ENCODE results near the gene IZUMO4.
"Not testable (repeated sequence)": the region's sequence is repeated elsewhere in the genome, so short reads cannot be mapped to it uniquely, and the experiment has no call there.

IZUMO4 gene

DNA sequence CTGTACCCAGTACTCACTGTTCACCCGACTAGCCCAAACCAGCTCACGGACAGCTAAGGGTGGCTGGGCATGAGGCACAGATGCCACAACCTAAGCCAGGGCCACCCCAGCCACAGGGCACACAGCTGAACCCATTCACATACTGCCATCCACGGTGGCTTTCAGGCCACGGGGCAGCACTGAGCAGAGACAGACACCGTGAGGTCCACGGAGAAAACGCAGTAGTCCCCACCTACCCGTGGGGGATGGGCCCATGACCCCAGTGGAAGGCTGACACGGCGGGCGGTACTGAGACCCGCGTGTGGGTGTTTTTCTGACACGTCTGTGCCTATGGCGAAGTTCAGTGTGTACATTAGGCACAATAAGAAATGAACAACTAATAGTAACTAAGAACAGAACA lies 25.5 kb downstream of the IZUMO4 start:
- no peak for DNase-seq (ENCODE audit: low read depth in 2 of 3, low spot score in 2 of 3)

DNA sequence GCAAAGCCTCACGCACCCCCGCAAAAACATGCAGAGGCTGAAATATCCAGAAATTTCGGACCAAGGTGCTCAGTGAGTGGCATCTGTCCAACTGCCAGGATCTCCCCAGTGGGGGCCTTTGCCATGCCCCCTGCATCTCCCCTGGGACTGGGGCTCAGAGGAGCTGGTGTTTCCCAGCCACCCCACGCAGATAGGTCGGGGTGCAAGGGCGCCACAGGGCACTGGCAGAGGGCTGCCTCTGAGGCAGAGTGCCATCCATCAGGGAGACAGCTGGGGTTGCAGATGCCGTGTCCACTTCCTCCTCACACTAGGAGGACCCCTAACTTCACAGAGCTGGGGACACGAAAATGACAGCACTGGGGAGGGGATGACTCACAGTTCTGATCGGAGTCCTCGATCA lies 26.3 kb downstream of the IZUMO4 start:
- no peak for DNase-seq (ENCODE audit: low read depth in 2 of 3, low spot score in 2 of 3)

DNA sequence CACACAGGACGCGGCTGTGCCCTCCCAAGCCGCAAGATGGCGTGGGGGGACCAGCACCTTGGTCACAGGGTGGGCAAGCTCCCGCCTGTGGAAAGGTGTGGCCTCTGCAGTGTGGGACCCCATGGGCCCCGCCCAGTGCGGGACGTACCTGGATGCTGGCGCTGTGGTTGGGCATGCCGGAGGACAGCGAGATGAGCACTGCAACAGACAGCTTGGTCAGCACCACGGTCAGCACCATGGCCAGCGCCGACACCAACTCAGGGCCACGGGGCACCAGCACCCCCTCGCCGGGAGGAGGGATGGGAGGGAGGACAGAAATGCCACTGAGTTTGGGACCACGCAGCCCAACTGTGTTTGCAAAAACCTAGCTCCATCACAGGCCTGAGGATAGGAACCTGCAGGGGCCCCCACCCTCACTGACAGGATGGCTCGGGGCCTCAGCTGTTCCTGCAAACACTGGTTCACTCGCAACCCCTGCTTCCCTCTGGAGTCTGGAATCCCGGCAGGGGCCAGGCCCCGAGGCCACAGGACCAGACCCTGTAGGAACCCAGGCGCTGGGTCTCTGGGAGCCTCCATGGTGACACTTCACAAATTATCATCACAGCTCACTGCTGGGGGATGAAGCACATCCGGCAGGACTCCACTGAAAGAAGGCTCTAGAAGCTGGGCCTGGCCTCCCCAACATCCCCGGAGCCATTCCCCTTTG lies 27.1 kb downstream of the IZUMO4 start:
- no peak for DNase-seq (ENCODE audit: low read depth in 2 of 3, low spot score in 2 of 3)

DNA sequence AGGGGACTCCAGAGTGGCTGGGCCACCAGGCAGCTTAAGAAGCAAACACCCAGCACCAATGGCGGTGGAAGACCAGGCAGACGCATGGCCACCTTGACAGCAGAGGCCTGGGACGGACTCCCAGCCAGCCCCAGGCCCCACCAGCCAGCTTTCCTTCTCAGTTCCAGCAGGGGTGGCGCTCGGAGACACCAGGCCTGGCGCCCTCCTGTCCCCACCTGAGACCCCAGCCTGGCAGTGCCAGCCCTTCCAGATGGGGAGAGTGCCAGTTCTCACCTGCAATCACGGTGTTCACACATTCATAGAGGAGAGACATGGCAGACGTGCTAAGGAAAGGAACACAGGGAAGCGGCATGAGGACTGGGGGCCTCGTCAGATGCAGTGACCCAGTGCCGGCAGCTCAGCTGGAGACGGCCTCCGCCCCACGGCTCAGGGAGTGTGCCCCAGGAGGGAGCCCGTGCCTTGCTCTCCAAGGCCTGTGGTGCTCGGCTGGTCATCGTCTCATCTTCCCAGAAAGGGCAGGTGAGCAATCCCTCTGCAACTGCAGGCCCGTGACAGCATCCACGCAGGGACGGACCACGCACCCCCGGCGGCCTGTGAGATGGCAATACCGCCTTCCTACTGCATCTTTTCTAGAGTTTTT lies 30.3 kb downstream of the IZUMO4 start:
- DNase-seq (ENCODE audit: low read depth in 2 of 3, low spot score in 2 of 3) = no peak

DNA sequence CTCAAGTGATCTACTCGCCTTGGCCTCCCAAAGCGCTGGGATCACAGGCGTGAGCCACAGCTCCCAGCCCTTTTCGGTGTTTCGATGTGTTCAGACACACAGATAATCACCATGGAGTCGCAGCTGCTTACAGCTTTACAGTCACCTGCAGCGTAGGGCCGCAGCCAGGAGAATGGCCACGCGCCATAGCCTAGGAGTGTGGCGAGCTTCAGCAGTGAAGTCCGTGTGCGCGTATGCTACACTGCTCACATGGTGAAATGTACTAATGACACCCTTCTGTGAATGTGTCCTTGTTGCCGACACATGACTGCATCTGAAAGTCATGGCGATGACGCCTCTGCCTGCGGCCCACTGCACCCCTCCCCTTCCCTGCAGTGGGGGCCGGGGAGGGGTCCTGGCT lies 31.0 kb downstream of the IZUMO4 start:
- no peak for DNase-seq (ENCODE audit: low read depth in 2 of 3, low spot score in 2 of 3)

DNA sequence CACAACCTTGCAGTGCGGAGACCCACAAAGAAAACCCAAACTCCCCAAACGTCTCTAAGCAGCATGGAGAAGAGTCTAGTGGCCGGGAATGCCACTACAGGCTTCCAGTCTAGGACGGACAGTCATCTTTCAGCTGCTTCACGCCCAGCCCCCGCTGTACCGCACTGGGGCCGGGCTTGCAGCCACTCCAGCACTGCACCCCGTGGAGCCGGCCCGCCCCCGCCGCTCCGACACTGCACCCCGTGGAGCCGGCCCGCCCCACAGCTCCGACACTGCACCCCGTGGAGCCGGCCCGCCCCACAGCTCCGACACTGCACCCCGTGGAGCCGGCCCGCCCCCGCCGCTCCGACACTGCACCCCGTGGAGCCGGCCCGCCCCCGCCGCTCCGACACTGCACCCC lies 31.5 kb downstream of the IZUMO4 start:
- DNase-seq (ENCODE audit: low read depth in 2 of 3, low spot score in 2 of 3) = not testable (repeated sequence)

DNA sequence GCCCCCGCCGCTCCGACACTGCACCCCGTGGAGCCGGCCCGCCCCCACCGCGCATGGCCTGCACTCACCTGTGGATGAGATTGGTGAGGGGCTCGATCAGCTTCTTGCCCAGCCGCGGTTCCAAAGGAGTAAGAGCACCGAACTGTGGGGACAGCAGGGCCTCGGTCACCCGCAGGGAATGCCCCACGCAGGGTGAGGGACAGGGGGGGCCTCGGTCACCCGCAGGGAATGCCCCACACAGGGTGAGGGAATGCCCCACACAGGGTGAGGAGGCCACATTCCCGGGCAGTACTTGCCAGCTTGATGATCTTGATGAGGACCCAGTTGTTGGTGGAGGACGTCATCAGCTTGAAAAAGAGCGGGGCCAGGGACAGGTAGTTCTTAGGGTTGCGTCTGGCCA lies 32.3 kb downstream of the IZUMO4 start:
- DNase-seq (ENCODE audit: low read depth in 2 of 3, low spot score in 2 of 3) = no peak

DNA sequence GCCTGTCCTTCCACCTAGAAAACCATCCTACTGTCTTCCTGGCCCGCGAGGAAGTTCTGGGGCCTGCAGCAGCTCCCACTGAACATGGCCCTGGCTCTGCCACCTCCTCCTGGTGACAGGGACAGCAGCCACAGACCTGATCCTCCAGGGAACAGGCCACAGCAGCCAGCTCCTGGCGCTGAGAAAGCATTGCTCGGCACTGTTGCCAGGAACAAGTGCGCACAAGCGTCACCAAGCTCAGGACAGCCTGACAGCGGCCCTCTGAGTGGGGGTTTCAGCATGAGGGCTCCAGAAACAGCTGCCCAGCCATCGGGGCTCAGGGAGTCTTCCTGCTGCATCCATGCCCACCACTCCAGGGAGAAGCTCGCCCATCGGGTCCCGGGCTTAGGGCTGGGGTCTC lies 32.8 kb downstream of the IZUMO4 start:
- no peak for DNase-seq (ENCODE audit: low read depth in 2 of 3, low spot score in 2 of 3)

DNA sequence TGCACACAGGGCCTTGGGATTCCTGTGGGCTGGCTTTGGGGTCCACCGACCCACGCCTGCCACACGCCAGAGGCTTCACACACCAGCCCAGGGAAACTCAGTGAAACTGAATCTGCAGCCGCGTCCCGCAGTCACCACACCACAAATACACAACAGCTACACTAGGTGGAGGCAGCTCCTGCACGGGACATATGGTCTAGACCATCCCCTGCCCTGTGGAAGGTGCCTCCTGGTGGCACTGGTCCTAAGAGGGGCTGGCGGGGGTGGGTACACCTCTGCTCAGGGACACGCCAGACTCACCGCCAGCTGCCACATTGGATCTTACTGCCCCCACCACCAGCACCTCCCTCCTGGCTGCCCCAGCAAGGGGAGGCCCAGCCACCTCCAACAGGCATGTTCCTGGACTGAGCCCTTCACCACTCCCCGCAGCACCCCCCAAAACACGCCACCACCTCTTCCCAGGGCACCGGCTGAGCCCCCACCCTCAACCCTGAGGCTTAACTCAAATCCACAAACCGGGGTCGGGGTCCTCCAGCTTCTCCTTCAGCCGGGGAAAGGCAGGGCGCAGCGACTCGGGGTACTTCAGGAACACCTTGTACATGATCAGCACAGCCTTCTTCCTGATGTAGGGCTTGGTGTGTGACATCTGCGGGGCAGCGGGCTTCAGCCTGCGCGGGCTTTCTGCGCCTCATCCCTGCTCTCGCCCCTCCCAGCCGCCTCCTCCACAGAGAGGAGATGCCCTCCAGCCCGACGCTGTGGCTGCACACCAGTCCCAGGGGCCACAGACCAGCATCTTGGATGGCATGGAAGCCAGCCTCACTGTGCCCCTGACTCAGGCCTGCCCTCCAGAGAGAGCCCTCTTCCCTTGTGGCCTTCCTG lies 33.4 kb downstream of the IZUMO4 start:
- no peak for DNase-seq (ENCODE audit: low read depth in 2 of 3, low spot score in 2 of 3)

DNA sequence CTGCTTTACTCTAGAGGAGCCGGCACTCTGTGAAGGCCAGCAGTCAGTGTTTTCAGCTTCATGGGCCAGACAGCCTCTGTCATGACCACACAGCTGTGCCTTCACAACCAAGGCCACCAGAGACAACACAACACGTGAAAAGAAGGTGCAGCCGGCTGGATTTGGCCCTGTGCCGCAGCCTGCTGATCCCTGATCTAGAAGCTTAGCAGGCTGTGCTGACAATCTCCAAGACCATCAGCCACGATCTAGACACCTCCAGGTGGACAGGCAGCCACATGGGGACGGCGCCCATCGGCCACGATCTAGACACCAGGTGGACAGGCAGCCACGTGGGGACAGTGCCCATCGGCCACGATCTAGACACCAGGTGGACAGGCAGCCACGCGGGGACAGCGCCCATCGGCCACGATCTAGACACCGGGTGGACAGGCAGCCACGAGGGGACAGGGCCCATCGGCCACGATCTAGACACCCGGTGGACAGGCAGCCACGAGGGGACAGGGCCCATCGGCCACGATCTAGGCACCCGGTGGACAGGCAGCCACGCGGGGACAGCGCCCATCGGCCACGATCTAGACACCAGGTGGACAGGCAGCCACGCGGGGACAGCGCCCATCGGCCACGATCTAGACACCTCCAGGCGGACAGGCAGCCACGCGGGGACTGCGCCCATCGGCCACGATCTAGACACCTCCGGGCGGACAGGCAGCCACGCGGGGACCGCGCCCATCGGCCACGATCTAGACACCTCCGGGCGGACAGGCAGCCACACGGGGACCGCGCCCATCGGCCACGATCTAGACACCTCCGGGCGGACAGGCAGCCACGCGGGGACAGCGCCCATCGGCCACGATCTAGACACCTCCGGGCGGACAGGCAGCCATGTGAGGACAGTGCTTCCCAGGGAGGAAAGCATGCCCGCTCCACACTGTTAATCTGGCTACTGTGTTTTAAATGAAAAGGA lies 34.6 kb downstream of the IZUMO4 start:
- DNase-seq (ENCODE audit: low read depth in 2 of 3, low spot score in 2 of 3) = not testable (repeated sequence)

DNA sequence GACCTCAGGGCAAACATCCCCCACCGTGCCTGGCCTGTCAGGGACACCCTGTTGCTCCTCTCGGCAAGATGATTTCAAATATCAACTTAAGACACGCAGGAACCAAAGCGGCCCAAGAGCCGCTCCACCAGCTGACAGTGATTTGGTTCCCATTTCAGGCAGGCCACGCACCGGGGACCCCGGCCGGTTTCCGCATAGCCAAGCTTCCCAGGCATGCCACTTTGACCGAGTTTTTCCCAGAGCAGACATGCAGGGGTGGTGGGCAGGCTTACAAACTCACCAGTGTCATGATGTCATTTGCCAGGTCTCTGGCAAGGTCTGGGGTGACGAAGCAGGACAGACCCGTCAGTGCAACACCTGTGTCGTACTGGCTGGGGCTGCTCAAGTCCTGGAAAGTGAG lies 35.5 kb downstream of the IZUMO4 start:
- DNase-seq (ENCODE audit: low read depth in 2 of 3, low spot score in 2 of 3) = no peak

DNA sequence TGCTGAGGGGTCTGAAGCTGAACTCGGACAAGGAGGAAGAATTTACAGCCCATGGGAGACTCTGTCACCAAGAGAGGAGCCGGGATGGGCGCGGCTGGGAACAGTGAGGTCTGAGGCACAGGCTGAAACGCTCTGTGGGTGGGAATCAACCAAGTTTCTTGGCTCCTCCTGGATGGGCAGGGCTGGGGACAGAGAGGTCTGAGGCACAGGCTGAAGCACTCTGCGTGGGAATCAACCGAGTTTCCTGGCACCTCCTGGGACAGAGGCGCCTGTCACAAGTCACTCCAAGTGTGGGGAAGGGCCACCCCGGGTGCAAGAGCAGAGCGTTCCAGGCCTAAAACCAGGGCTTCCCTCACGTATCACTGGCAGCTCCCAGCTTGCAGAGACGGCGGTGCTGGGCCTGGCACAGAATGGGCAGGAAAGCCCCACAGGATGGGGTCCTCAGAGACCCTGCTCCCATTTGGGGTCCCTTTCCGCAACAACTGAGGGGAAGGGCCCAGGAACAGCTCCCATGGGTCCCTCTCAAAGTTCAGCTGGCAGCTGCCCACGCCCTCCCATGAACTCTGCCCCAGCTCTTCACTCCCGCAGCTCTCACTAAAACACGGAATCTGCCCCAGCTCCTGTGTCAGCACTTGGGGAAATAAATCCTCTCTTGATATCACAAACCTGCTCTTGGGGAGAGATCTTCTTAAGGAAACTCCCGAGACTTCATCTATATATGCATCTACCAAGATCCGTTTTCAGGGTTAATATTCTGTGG lies 36.2 kb downstream of the IZUMO4 start:
- DNase-seq (ENCODE audit: low read depth in 2 of 3, low spot score in 2 of 3) = no peak

DNA sequence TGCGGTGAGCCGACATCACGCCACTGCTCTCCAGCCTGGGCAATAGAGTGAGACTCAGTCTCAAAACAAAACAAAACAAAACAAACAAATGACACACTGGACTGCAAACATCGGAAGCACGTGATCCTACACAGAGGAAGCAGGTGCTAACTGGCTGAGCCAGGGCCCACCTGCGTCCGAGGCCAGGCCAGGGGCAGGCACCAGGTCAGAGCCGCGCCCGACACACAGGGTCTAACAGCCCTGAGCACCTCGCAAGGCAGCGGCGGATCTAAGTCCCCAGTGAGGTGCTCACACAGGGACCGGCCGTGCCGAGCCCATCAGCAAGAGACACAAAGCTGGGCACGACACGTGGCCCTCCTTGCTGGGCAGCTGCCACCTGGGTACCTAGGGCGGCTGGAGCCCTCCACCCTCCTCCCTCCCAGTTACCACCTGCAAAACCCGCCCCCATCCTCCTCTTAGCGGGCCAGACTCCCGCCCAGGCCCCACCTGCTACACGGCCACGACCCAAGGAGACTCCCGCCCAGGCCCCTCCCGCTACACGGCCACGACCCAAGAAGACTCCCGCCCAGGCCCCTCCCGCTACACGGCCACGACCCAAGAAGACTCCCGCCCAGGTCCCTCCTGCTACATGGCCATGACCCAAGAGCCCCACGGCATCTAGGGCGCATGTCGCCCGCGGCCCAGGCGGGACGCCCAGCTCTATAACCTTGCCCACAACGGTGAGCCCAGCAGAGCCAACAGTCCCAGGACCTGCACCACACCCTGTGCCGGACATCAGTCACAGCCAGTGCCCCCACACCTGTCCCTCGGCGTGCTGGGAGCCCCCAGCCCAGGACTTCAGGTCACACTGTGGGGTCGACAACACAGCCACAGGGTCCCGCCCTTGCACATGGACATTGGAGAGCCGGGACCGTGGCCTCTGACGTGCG lies 39.0 kb downstream of the IZUMO4 start:
- DNase-seq (ENCODE audit: low read depth in 2 of 3, low spot score in 2 of 3) = no peak

DNA sequence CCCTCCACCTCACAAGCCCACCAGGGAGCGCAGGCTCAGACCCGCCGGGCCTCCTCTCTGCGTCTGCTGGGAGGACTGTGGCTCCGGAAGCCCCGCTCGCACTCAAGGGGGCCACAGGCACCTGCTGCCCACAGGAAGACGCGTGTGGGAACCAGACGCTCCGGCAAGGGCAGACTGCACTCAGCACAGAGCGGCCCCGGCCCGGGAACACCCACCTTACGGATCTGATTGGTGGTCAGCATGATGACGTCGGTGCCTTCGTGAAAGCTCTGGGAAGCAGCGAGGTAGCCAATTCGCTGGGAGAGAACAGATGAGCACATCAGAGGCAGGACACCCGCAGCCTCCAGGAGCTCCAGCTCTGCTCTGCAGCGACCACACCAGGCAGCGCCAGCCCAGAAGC lies 40.1 kb downstream of the IZUMO4 start:
- DNase-seq (ENCODE audit: low read depth in 2 of 3, low spot score in 2 of 3) = no peak

DNA sequence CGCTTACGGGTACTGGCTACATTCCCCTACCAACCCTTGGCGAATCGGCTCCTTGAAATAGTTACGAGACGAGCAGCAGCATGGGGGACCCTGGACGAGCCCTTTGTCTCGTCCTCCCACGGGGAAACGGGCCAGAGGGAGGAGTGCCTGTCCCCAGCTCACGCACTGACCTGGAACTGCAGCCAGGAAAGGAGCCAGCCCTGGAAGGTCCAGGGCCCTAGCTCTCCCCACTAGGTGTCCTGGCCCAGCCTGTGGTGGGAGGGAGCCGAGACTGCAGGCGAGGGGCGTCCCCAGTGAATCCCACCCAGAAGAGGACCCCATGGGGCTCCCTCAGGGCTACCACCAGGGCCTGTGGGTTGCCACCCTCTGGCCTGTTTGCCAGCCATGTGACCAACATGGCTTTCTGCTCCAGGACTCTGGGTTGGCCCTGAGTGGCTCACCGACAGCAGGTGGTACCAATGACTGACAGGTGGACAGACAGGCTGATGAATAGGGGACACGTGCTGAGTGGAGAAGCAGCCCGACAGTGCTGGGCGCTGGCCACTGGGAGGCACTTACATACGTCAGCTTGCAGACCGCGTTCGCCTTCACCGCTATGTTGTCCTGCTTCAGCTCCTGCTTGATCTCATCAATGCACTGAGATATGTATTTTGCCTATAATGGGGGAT lies 41.5 kb downstream of the IZUMO4 start:
- no peak for DNase-seq (ENCODE audit: low read depth in 2 of 3, low spot score in 2 of 3)

DNA sequence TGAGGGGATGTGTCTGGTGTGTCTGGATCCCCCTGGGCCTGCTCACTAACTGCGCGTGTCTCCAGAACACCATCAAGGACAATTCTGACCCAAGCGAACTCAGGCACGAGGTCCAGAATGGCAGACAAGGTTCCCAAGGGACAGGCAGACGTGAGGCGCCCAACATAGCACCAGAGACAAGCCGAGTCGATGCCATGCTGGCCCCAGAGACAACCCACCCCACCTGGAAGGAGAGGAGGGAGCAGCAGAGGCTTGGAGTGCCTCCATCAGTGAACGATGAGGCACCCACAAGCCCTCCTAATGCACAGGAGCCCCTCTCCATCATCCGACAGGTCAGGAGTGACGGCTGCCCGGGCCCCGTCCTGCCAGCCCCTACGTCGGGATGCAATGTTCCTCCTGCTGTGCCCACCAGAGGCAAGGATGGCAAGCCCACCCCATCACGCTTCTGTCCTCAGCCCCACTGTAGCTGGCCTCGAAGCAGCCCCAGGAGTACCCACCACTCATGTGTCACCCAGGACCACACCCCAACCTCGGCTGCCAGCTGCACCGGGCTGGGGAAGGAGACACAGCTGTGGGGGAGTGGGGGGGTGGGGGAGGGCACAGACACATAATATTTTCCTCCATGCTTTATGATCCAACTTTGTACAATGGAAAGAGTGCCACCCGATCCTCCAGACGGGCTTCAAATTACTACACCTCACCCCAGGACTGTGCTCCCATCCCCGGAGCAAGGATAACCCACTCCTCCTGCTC lies 42.8 kb downstream of the IZUMO4 start:
- DNase-seq (ENCODE audit: low read depth in 2 of 3, low spot score in 2 of 3) = no peak

DNA sequence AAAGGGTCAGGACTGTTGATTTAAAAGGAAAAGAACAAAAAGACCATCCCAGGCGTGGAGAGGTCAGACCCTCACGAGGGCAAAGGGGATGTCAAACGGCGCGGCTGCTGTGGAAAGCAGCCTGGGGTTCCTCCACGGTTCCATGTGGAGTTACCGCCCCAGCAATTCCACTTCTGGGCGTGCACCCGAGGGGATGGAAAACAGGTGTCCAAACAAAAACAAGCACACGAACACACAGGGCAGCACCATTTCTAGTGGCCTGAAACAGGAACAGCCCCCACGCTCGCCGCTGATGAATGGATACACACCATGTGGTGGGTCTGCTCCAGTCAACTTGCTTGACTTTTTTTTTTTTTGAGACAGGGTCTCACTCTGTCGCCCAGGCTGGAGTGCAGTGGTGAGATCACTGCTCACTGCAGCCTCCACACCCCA lies 43.4 kb downstream of the IZUMO4 start:
- no peak for DNase-seq (ENCODE audit: low read depth in 2 of 3, low spot score in 2 of 3)
